Rectal smooth muscle tissue (tissue), 1 donor: ENCODE measurements around the gene RAB22A.

Source experiments
- H3K27ac ChIP-seq: one replicate; pipeline ENCODE4 v1.7.0; 2013; ENCODE audit warnings: low read depth, low read length, inconsistent platforms
- H3K27me3 ChIP-seq: one replicate; pipeline ENCODE4 v1.7.0; 2013; ENCODE audit warnings: low read length; ENCODE audit not compliant: control insufficient read depth, insufficient read depth
- H3K36me3 ChIP-seq: one replicate; pipeline ENCODE4 v1.7.0; 2013; ENCODE audit warnings: low read length; ENCODE audit not compliant: control insufficient read depth, insufficient read depth
- H3K4me1 ChIP-seq: one replicate; pipeline ENCODE4 v1.7.0; 2013; ENCODE audit warnings: low read length; ENCODE audit not compliant: control insufficient read depth, insufficient read depth
- H3K4me3 ChIP-seq: one replicate; pipeline ENCODE4 v1.7.0; 2013; ENCODE audit warnings: low read length
- H3K9ac ChIP-seq: one replicate; pipeline ENCODE4 v1.7.0; 2013; ENCODE audit warnings: low read length

The RAB22A gene

DNA sequence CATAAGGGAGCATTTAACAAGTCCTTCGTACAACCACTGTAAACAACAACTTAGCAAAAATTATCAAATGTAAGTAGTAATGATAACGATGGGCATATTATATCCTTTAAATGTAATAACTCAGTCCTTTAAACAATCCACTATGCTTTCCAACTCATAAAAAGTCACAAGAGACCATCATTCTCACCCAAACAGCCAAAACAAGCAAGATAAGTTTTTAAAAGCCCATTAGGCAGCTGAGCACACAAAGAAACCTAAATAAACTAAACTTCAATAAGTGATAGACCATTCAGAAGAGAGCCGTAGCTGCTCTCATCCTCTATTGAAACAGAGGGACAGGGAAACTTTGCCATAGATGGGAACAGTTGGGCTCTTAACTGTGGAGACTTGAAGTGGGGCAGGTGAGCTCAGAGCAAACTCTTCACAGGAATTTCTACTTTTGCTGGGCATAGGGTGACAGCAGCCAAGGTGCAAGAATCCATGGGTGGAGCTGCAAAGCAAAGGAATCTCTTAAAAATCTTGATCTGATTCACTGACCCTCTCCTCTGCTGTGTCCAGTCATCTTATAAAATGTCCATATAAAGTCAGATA lies 22.5 kb downstream of the RAB22A start:
- H3K4me1 ChIP-seq = no peaks in the 10 kb centered on the region
- no peak overlapping the region for H3K9ac ChIP-seq
- H3K27me3 ChIP-seq = no peaks in the 10 kb centered on the region
- no peaks in the 10 kb centered on the region for H3K36me3 ChIP-seq
- H3K27ac ChIP-seq = no peak overlapping the region
- H3K4me3 ChIP-seq = no peak overlapping the region

DNA sequence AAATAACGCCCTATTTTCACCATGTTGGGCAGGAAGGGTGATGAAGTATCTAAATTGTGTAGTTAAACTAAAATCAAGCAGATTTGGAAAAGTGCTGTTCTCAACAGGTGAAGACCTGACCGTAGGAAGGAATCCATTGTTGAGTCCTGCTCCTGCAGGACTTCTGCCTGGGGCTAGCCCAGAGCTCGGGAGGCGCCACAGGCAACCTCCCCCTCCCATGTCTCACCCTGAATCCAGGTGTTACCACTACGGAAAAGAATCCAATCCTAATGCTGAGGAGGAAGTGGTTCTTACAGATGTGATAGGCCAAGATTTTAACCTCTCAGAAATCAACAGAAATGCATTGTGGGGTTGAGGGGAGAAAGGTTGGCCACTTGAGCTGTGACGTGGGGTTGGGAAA lies 30.2 kb downstream of the RAB22A start:
- no peaks in the 10 kb centered on the region for H3K36me3 ChIP-seq
- H3K4me3 ChIP-seq = no peak overlapping the region
- H3K27me3 ChIP-seq = no peaks in the 10 kb centered on the region
- H3K4me1 ChIP-seq = no peaks in the 10 kb centered on the region
- no peak overlapping the region for H3K27ac ChIP-seq
- no peak overlapping the region for H3K9ac ChIP-seq

DNA sequence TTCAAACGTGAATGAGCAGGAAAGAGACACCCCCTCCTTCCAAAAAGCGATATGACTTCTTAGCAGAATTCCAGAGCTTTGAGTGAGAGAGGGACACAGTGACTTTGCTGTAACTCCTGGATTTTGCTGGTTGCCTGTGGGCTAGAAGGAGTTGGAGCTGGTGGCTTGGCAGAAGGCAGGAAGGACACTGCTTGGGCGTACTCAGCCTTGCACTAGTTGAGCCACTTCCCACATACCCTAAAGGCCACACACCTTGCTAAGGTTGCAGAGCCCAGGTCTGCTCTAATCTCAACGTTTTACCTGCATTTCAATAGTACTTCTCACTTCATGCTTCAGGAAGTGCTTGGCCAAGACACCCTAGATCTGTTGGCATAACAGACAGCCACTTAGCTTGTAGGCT lies 30.6 kb downstream of the RAB22A start:
- H3K9ac ChIP-seq = no peak overlapping the region
- H3K27ac ChIP-seq = no peak overlapping the region
- H3K4me1 ChIP-seq = no peaks in the 10 kb centered on the region
- no peak overlapping the region for H3K4me3 ChIP-seq
- no peaks in the 10 kb centered on the region for H3K27me3 ChIP-seq
- no peaks in the 10 kb centered on the region for H3K36me3 ChIP-seq

DNA sequence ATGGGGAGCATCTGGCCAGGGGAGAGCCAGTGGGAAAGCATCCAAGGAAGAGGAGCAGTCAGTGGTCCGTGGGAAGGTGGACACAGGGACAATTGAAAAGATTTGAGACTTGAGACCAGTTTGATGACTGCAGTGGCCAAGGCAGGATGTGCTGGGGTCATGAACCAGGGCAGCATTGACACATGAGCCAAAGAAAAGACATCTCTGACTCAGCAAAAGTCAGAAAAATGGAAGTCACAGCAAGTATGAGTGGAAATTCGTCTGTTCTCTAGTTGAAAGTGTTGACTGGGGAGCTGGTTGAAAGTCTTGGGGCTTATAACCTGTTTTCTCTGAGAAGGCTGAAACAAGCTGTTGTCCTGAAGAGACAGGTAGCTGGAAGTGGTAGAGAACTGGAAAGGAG lies 31.3 kb downstream of the RAB22A start:
- H3K4me3 ChIP-seq = no peak overlapping the region
- H3K27me3 ChIP-seq = no peaks in the 10 kb centered on the region
- no peak overlapping the region for H3K27ac ChIP-seq
- H3K4me1 ChIP-seq = no peaks in the 10 kb centered on the region
- H3K36me3 ChIP-seq = peaks cover 4% of the 10 kb centered on the region
- H3K9ac ChIP-seq = no peak overlapping the region

GRCh38 chr20:58342104-58342945 lies 32.8 kb downstream of the RAB22A start:
- no peaks in the 10 kb centered on the region for H3K4me1 ChIP-seq
- H3K27ac ChIP-seq = no peak overlapping the region
- H3K27me3 ChIP-seq = no peaks in the 10 kb centered on the region
- H3K4me3 ChIP-seq = no peak overlapping the region
- peaks cover 14% of the 10 kb centered on the region for H3K36me3 ChIP-seq
- no peak overlapping the region for H3K9ac ChIP-seq

DNA sequence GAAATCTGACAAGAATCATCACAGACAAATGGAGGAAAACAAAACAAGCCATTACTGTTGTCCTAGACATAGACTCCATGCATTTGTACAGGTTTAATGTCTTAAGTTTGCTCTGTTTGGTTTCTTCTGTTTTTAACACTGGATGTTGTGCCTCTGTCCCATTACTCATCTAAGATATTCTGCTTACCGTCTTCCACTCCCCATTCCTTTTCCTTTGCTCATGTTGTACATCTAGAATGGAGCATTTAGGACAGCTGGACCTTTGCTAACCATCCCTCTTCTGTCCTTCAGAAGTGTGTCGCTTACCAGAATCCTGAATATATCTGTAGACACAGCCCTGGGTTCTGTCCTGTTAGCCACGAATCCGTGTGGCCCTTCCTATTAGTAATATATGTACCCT lies 35.2 kb downstream of the RAB22A start:
- H3K9ac ChIP-seq = no peak overlapping the region
- peaks cover 14% of the 10 kb centered on the region for H3K36me3 ChIP-seq
- H3K27ac ChIP-seq = no peak overlapping the region
- no peaks in the 10 kb centered on the region for H3K27me3 ChIP-seq
- no peak overlapping the region for H3K4me3 ChIP-seq
- no peaks in the 10 kb centered on the region for H3K4me1 ChIP-seq

DNA sequence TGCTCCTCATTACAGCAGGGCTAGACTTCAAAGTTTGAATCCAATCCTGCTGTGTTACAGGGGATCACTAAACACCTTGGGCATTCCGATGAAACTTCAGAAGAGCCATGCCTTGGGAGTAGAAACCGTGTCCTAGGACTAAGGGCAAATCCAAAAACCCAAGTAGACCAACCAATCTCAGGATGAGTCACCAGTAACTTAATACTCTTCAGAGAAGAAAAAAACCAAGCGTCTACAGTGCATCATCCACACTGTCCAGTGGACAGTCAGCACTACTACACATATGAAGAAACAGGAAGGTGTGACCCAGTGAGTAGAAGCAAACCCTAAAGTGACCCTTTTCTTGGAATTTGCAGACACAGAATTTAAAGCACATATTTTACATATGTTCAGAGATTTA lies 40.1 kb downstream of the RAB22A start:
- Histone ChIP-seq H3K4me3 (no peak overlapping the region), H3K36me3 (peaks cover 14% of the 10 kb centered on the region), H3K27ac (no peak overlapping the region), H3K27me3 (no peaks in the 10 kb centered on the region), H3K4me1 (no peaks in the 10 kb centered on the region), H3K9ac (no peak overlapping the region)

DNA sequence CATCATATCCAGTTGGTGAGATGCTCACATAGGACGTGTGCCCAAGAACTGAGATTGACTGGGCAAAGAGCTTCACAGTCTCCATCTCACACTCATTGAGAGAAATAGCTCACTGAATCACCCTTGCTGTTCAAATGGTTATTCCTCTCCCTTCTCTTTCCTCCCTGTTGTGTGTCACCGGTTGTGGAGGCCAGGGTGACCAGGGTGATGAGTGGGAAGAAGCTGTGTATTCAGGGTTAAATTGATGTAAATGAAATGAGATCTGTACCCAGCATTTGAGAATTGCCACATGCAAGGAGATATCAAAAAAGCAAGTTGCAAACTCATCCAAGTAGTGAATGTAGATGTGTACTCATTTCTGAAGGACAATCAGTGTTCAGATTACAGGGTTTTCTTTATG lies 43.0 kb downstream of the RAB22A start:
- Histone ChIP-seq H3K36me3 (peaks cover 11% of the 10 kb centered on the region), H3K9ac (no peak overlapping the region), H3K4me1 (no peaks in the 10 kb centered on the region)

GRCh38 chr20:58359441-58359840 lies 49.9 kb downstream of the RAB22A start:
- no peaks in the 10 kb centered on the region for H3K27me3 ChIP-seq
- H3K36me3 ChIP-seq = peaks cover 11% of the 10 kb centered on the region
- H3K4me3 ChIP-seq = no peak overlapping the region

More for the DNA sequence above, 43.0 kb downstream of the RAB22A start:
- Histone ChIP-seq H3K27me3 (no peaks in the 10 kb centered on the region), H3K27ac (no peak overlapping the region), H3K4me3 (no peak overlapping the region)

DNA sequence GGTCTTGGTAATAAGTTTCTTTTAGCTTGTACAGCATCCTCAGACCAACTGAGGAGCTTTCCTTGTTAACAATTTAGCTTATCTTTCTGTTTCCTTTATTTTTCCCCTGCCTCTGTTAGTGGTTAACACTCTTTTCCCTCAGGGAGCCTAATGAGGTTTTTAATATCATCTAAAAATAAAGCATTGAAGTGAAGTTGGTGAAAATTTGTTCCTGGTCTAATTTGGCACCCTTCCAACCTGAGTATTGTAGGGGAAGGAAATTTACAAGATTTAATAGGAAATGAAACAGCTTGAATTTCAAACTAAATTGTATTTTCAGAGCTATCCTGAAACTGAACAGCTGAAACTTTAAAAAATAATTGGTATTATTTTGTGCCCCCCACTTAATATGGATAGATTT lies 51.4 kb downstream of the RAB22A start:
- Histone ChIP-seq H3K9ac (no peak overlapping the region), H3K36me3 (peaks cover 4% of the 10 kb centered on the region), H3K27ac (no peak overlapping the region), H3K4me1 (peaks cover 11% of the 10 kb centered on the region), H3K4me3 (no peak overlapping the region), H3K27me3 (no peaks in the 10 kb centered on the region)

More at GRCh38 chr20:58359441-58359840, 49.9 kb downstream of the RAB22A start:
- H3K27ac ChIP-seq = no peak overlapping the region
- peaks cover 9% of the 10 kb centered on the region for H3K4me1 ChIP-seq
- no peak overlapping the region for H3K9ac ChIP-seq

- Histone ChIP-seq H3K4me1 (peaks cover 14% of the 10 kb centered on the region), H3K4me3 (no peak overlapping the region), H3K27me3 (no peaks in the 10 kb centered on the region), H3K36me3 (peaks cover 2% of the 10 kb centered on the region), H3K27ac (peak overlapping the region; percentile 48), H3K9ac (no peak overlapping the region)
Measured at GRCh38 chr20:58361481-58362205, 52.1 kb downstream of the RAB22A start.

DNA sequence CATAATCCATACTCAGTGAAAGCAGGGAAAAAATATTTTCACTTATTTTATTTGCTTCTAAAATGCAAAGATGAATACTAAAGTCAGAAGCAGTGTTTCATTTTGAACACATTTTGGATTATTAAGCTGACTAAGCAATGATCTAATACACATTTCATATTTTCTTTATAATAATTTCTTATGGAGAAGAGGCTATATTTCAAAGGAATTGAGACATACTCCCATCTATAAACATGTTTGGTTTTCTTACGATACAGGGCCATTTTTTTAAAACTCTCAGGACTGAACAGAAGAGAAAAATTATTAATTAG lies 52.6 kb downstream of the RAB22A start:
- Histone ChIP-seq H3K27me3 (no peaks in the 10 kb centered on the region), H3K4me3 (no peak overlapping the region), H3K36me3 (no peaks in the 10 kb centered on the region), H3K27ac (no peak overlapping the region), H3K4me1 (peaks cover 19% of the 10 kb centered on the region), H3K9ac (no peak overlapping the region)
